Right forelimb (tissue), 1 donor: Measurements from ENCODE around the gene NAA10.
A peak's percentile ranks its signal among the peaks of the same experiment; 100 is the strongest.

Experiments
- DNase-seq: peaks from one replicate; pipeline ENCODE4 v3.0.0-alpha.2; 2018

NAA10 gene

DNA sequence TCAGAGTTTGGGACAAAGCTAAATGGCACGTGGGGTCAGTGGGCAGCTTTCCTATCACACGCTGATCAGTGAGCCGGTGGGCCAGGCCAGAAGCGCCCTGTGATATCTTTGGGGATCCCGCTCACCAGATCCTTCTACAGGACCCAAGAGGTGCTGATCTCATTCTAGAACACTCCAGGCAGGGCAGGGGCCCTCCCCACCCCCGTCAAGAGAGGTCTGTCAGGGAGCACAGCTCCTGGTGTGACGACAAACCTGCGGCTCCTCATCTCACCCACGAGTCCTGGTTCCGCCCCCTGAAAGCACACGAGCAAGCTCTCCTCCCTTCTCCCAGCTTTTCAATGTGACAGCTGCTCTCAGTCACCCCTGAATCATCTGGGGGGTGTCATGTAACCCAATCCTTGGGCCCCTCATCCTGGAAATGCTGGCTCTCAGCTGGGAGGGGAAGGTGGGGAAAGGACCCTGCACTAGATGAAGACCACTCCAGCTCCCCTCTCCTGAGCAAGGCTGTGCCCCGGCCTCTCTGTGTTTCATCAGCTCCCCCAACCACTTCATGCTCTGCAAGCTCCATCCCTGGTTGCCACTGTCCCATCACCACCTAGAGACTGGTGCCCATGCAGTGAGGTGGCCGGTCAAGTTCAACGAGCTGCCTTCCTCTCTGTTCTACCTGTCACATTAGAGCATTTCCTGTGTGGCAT lies 32.2 kb upstream of the NAA10 start:
- no peak for DNase-seq

DNA sequence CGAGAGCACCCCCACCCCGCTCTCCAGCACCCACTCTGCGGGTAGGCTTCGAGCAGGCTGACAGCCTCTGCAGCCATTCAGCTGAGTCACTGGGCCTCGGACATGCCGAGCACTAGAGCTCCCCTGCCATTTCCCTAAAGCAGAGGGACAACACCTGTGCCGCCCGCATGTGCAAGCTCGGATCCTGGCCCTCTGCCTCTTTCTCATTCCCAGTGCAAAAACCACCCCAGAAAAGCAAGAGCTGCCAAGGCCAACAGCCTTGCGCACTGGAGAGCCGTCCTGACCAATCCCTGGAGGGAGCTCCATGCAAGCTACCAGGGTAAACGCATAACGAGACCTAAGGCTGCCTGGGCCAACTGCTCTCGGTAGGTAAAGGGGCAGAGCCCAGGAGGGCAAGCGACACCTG lies 31.4 kb upstream of the NAA10 start:
- DNase-seq, result no peak

DNA sequence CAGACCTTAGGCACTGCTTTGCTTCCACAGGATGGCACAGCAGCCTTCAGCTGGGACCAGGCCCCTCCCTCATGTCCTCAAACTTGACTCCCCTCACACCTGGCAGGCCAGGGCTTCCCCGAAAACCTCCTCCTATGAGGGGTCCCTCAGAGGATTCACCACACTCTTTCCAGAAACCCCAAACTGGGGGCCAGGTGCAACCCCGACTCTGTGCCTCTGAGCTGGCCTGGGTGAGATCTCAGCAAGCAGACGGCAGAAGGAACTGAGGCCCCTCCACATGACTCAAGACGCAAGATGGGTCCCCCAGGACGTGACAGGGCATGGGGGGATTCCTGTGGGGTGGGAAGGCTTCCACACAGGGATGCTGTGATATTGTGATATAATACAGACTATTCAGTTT lies 30.6 kb upstream of the NAA10 start:
- DNase-seq, result no peak

DNA sequence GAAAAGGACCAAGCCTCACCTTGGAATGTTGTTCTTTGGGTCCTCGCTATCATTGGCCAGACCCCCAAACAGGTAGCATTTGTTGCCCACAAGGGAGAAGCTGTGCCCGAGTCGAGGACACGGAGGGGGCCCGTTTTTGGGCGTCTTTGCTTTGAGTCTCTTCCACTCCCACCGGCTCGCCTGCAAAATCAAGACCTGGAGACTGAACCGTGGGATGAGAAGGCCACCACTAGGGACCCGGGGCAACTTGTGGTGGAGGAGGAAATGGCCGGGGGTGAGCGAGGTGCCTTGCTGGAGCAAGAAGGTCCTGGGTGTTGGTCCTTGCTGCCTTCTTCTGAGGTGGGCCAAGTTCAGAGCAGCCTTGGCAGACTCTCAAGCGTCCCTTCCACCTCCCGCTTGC lies 29.3 kb upstream of the NAA10 start:
- DNase-seq, result no peak

DNA sequence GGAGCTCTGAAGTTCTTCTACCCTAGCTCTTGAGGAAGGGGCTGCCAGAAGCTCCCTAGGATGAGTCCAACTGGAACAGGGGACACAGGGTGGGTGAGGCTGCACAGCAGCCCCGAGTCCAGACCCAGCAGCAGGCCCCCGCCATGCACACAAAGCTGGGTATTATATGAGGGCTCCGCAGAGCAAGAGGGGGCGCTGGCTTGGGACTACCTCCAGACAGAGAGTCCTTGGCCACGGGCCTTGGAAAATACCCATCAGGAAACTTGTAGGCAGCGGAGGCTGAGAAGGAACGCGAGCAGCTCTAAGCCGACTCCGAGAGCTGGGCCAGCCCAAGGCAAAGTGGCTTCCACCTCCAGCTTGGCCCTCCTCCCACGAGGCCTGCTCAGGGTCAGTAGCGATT lies 28.7 kb upstream of the NAA10 start:
- DNase-seq, result no peak

DNA sequence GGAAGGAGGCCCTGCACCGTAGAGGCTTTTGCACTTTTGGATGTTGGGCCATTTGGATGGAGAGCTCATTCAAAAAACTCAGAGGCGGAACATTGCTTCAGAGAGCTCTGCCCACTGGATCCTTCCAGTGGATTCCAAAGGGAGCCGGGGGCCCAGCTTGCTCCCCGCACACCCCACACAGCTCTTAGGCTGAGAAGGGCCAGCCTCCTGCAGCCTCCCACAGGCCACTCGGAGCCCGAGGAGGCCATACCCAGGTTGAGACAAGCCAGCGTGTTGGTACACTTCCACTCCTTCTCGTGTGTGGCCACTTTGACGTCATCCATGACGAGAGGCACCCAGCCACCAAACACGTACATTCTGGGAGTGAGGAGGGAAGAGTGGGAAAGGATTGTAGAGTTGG lies 26.5 kb upstream of the NAA10 start:
- DNase-seq, result no peak

DNA sequence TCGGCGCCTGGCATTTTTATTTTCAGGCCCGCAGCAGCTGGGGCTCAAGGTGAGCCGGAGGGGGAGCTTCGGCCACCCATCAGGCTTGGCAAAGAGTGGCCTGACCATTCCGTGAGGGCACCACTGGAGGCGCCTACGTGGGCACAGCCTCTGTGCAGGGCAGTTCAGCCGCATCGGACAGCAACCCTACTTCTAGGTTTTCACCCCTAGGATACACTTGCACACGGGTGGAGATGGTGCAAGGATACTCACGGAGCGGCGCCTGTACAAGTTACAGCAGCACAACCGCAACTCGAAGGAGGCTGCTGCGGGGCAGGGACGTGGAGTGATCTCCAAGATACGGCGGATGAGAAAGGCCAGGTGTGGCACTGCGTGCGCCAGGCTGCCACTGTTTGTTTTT lies 25.9 kb upstream of the NAA10 start:
- DNase-seq, result no peak

DNA sequence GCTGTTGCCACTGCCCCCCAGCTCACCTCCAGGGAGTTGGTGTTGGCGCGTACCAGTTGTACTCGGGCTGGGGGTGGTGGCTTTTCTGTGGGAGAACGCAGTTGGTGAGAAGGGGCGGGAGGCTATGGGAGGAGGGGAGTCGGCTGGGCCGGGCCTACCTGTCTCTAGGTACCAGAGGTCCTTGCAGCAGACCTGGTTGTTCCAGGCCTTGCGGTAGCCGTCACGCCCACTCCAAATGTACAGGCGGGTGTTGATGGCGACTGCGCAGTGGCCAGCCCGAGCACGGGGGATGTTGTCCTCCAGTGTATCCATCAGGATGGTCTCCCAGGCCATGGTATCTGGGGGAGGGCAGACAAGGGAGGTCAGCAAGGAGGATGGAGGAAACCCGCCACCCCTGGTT lies 25.2 kb upstream of the NAA10 start:
- DNase-seq, result no peak

DNA sequence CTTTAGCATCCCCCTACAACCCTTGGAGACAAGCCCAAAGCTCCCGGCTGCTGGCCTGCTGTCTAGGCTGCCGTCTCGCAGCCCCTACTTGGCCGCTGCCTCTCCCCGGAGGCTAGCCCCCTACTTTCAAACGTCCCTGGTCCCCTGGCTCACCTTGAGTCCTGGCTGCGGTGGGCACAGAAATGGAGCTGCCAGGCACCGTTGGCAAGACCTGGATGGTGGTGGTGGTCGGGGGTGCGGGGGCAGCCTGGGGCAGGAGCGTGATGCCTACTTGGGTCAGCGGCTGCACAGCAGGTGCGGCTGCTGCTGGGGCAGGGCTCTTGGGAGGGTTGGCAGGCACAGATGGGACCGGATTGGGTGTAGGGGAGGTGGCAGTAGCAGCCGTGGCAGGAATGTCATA lies 24.8 kb upstream of the NAA10 start:
- DNase-seq, result no peak

DNA sequence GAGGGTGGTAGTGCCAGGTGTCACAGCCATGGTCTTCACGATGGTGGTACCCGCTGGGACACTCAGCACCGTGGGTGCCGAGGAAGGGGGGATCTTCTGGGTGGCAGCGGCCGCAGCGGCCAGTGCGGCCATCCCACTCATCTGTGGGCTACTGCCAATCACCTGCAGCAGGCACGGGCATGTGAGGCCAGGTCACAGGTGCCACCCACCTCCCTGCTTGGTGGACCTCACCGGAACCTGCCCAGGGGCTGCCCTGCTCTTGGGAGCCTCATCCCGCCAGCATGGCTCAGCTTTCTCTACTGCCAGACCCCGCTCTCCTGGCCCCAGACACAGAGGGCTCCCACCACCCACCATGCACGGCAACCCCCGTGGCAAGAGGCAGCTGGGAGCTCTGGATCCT lies 23.8 kb upstream of the NAA10 start:
- DNase-seq, result no peak

DNA sequence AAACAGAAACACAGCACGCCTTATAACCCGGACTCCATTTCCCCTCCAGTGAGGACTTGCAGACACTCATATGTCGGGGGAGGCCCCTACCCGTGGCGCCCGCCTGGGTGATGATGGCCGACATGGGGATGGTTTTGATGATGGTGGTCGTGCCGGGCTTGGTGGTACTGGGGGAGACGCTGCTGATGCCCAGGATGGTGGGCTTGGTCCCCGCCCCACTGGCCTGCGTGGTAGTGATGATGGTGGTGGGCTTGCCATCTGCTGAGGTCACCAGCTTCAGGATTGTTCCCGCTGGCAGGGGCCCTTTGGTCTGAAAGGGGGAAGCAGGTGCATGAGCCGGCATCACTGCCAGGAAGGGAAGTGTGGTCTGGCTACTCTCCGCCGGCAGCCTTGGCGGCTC lies 22.4 kb upstream of the NAA10 start:
- no peak for DNase-seq

DNA sequence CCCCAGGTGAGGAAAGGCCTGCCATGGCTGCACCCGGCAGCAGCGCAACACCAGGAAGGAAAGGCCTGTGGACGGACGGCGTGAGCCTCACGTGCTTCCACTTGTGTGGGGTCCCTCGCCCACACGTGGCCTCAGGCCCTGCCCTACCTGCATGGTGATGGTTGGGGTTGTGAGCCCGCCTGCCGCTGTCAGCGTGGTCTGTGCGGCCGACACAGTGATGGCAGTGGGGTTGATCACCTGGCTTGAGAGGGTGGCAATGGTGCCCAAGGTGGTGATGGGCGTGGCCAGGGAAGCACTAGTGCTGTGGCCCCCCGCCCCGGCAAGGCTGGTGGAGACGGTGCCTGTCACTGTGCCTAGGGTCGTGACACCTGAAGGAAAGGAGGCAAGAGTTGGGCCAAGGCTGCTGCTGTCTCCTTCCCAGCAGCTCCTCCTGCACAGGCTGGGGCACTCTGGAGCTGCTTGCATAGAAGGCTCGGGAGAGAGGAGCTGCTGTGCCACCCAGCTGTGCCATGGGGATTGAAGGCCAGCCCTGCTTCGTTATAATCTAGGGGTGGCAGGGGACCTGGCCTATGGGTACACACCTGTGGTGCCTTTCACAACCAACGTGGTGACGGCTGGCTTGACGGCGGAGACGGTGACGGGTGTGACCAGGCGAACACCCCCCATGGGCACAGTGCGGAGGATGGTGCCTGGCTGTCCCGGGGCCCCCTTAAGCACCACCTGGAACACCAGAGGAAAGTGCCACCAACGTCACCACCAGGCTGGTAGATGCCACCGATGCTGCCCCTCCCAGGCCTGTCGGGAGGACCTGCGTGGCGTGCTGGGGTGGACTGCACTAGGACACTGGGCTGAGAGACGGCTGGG lies 21.4 kb upstream of the NAA10 start:
- DNase-seq, result no peak

DNA sequence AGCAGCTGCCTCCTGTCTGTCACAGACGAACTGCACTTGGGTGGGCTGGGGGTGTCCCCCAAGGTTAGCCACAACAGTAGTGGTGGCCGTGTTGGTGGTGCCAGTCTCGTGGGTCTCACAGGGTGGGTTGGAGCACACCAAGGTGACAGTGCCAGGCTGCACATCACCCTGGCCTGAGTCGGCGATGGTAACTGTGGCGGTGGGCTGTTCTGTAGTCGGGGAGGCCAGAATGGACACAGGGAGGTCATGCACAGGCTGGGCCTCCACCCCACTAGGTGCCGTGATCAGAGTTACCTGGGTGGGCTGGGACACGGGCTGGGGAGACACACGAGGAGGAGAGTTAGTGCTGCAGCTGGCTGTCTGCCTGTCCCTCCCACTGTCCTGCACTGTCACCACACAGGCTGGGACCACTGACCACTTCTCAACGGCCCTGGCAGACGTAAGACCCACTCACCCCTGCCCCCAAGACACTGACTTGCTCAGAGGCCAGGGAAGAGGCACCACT lies 20.4 kb upstream of the NAA10 start:
- no peak for DNase-seq

DNA sequence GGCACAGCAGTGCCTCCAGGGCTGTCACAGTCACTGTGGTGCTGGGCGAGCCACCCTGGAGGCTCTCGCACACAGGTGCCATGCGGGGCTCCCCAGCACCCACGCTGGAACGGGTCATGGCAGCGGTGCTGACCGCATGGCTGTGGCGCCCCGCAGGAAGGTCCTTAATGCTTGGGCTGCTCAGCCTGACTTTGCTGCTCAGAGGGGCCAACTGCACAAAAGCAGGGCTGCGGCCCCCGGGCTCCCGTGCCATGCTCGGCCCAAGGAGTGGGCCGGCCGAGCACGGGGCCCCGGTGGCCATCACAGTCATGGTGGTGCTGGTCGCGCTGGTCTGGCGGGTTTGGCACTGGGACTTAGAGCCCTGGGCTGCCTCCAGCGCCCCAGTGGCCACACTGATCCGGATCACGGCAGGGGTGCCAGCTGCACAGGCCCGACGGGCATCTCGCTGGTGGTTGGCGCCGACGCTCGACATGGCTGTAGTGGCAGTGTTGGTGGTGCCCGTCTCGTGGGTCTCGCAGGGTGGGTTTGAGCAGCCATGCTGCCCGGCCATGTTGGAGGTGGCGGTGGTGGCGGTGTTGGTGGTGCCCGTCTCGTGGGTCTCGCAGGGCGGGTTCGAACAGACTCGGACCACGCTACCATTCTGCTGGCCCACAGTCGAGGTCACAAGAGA lies 19.9 kb upstream of the NAA10 start:
- no peak for DNase-seq

DNA sequence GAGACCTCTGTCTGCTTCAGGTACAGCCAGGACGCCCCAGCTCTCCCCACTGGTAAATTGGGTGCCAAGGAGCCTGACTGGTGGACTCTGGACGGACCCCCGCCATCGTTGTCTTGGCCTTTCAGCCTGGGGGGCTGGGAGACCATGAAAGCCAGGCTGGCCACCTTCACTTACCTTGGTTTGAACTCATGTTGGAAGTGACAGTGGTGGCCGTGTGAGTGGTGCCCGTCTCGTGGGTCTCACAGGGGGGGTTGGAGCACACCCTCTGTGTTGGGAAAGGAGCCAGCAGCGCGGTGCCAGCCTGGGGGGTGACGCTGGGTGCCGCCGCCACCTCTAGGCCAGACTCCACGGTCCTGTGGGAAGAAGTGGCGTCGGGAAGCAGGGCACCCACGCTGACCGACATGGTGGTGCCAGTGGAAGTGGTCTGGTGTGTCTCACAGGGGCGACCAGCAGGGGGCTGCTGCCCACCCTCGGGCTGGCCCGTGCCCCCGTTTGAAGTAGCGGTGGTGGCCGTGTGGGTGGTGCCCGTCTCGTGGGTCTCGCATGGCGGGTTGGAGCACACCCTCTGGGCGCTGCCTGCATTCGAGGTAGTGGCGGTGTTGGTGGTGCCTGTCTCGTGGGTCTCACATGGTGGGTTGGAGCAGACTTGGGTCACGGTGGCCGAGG lies 19.2 kb upstream of the NAA10 start:
- DNase-seq, result no peak

DNA sequence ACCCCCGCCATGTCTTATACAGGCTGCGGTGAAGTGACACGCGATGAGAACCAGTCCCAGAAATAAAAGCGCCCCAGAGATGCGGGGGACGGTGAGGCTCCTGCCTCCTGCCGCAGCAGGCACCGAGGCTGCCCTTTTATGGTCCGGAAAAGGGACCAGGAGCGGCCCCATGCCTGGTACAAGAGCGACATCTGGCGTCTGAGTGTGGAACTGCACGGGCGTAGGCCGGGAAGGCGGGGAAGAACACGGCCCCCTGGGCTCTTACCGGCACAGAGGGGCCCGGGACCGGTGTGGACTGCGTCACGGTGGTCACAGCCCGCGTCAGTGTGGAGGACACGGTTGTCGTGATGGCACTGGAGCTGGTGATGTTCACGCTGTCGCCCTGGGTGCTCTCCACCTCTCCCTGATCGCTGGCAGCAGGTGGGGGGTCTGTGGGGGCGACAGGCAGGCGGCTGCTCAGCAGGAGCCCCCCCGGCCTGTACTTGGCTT lies 18.5 kb upstream of the NAA10 start:
- peak; percentile 80 for DNase-seq

DNA sequence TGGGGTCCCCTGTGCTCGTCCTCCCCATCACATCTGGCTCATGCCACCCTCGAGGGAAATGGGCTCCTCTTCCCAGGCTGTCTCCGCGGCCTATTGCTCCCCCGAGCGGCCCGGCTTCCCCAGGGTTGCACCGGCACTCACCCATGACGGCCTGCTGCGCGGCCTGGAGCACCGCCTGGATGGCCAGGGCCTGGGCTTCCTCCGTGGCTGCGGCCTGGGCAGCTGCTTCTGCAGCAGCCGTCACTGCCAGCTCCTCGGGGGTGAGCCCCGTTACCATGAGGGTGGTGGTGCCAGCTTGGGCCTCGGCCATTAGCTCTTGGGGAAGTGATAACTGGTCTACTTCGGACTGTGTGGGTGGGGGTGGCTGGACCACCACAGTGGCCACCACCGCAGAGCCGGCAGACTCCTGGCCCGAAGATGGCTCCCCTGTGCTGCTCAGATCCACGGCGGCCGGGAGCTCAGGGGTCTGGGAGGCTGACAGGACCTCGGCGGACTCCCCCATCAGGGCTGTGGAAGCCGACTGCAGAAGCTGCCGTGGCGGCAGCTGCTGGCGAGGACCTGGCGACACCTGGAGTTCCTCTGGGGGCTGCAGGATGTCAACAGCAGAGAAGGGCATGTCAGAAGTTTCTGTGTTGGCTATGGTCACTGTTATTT lies 17.7 kb upstream of the NAA10 start:
- DNase-seq, result no peak

DNA sequence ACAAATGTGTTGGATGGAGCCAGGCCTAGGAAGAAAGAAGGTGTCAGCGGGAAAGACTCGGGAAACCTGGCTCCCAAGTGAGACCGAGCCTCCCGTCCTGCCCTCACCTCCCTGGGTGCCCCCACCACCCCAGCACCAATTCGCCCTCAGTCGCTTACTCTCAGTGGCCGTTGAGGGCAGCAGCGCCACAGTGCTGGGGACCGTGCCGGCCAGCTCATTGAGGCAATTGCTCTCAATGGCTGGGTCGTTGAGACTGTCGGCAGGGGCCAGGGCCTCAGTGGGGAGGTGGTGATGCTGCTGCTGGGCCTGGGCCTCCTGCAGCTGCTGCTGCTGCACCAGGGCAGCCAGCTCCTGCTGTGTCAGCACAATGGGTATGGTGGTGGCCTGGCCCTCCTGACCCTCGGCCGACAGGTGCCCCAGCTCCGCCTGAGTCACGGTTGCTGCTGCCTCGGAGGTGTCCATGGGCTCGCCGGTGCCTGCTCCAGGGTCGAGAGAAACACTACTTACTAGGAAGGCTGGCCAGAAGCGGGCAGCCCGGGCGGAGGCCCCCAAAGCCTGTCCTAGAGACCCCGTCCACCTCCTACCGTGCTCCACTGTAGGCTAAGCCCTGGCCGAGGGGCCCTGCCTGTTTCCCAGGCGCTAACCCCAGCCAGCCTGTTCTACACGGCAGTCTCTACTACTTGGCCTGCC lies 17.0 kb upstream of the NAA10 start:
- no peak for DNase-seq

DNA sequence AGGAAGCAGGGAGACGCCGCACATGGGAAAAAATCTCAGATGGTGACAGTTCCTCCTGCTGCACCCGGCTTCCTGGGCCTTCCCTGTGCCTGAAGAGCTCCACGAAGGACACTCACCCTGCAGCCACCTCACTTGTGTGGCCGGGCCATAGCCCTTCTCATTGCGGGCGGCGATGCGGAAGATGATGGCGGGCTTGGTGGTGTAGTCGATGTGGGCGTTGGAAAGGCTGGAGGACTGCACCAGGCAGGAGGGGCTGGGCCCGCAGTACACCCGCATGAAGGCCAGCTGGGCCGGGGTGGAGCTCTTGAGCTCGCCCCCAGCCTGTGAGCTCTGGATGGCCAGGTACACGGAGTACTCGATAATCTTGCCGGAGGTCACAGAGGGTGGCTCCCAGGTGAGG lies 15.3 kb upstream of the NAA10 start:
- no peak for DNase-seq

DNA sequence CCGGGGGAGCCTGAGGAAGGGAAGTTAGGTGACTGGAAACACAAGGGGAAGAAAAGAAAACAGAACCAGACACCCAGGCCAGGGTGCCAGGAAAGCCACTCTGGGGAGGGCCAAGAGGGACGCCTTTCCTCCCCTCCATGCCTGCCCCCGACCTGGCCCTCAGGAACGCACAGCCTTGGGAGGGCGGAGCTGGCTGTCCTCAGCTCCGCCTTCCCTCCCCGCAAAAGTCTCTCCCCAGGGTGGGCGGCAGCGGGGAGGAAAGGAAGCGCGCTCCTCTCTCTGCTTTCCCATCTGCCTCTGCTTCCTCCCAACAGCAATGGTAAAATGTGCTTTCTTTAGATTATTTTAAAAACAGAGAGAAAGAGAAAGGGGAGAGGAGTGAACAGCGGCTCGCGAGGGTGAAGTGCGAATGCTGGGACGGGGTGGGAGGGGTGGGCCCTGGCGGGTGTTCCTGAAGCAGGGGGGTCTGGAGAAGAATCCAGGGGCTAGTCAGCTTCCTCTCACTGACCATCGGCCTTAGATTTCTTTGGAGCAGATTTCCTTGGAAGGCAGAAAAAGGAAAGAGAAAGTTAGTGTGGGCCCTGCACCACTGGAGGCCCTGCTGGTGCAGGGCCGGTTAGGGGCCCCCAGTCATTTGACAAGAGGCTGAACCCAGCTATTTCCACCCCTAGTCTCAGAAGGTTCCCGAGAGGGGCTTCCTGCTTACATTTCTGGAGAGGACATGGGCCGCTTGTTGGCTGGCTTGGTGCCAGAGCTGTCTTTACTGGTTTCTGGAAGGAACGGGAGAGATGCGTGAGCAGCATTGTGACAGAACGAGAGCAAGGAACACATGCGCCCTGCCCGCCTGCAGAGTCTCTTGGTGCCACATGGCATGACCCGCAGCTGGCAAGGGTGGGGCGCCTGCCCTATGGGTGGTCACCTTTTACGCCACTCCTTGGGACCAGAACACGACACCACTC lies 14.3 kb upstream of the NAA10 start:
- DNase-seq, result no peak

DNA sequence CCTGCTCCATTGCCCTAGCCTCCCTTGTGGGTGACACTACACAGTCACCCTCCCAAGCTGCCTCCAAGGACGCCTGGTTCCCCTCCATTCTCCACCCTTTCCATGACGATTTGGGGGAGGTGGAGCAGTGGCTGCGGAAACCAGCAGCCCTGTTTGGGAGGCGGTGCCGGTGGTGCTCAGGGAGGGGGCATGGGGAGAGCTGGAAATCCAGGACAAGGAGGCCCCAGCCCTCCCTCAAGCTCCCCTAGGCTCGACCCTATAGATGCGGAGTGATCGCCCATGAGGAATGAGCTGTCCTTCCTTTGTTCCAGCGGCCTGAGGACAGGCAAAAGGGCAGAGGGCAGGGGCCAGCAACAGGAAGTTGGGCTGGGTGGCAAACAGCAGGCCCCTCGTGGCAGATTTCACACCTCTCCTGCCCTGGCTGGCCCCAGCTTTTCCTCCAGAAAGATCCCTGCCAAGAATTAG lies 13.2 kb upstream of the NAA10 start:
- DNase-seq, result no peak
